ENCODE data around the gene RUFY1.
"Not testable (repeated sequence)": the region's sequence is repeated elsewhere in the genome, so short reads cannot be mapped to it uniquely, and the experiment has no call there.

DNA sequence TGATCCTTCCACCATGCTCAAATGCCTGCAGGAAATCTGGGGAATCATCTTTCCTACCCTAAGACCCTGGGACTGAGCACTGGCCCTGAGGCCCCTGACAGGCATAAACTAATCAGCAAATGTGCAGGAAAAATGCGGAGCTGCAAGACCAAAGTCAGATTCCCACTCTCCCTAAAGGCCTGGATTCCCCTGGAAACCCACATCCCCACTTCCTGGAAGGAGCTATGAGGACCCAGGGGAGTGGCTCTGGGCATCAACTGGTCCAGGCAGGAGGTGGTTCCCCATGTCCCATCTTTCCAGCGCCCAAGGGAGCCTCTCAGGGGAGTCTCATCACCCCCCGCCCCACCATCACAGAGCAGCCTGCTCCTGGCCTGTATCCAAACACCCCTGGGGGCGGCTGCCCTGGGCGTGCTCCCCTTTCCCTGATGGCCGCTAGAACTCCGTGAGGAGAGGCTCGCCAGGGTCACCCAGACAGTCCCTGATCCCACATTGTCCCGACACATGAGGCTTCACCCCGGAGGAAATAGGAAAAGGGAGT lies 98.9 kb downstream of the RUFY1 start:
- TF ChIP-seq, protein P1, sequence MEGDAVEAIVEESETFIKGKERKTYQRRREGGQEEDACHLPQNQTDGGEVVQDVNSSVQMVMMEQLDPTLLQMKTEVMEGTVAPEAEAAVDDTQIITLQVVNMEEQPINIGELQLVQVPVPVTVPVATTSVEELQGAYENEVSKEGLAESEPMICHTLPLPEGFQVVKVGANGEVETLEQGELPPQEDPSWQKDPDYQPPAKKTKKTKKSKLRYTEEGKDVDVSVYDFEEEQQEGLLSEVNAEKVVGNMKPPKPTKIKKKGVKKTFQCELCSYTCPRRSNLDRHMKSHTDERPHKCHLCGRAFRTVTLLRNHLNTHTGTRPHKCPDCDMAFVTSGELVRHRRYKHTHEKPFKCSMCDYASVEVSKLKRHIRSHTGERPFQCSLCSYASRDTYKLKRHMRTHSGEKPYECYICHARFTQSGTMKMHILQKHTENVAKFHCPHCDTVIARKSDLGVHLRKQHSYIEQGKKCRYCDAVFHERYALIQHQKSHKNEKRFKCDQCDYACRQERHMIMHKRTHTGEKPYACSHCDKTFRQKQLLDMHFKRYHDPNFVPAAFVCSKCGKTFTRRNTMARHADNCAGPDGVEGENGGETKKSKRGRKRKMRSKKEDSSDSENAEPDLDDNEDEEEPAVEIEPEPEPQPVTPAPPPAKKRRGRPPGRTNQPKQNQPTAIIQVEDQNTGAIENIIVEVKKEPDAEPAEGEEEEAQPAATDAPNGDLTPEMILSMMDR (IDR thresholded peaks at IDR 0.05), result not testable (repeated sequence)
- TF ChIP-seq ZFX (IDR thresholded peaks at IDR 0.05; ENCODE audit: borderline replicate concordance), result not testable (repeated sequence)
